ENCODE data around the gene FBXW10. TPM values are rescaled to one million over a fixed set of nuclear protein-coding genes. Genes with fewer than 3 reads are reported as not detected.
"Not testable (repeated sequence)": the region's sequence is repeated elsewhere in the genome, so short reads cannot be mapped to it uniquely, and the experiment has no call there.

The FBXW10 gene
- total RNA-seq, 6 experiments from 2014 or later: 0.05 to 0.07 TPM; not detected in 4

- not testable (repeated sequence) for H3K9me3 Mint-ChIP-seq; H3K36me3 Mint-ChIP-seq (ENCODE audit: low read depth); H3K4me3 Mint-ChIP-seq; H3K4me1 Mint-ChIP-seq (ENCODE audit: low read depth); H3K27me3 Mint-ChIP-seq (ENCODE audit: insufficient read depth); DNase-seq; H3K27ac Mint-ChIP-seq
Observed at GRCh38 chr17:18815924-18816323, 72.1 kb downstream of the FBXW10 start.

GRCh38 chr17:18816489-18817371 is 72.9 kb downstream of the FBXW10 start:
- DNase-seq: peak; percentile 78
- not testable (repeated sequence) for H3K27me3 Mint-ChIP-seq (ENCODE audit: insufficient read depth); H3K27ac Mint-ChIP-seq; H3K36me3 Mint-ChIP-seq (ENCODE audit: low read depth); H3K9me3 Mint-ChIP-seq; H3K4me3 Mint-ChIP-seq; H3K4me1 Mint-ChIP-seq (ENCODE audit: low read depth)
- TF ChIP-seq CTCF (IDR thresholded peaks at IDR 0.05): peak; percentile 81

- H3K4me3 Mint-ChIP-seq; H3K27ac Mint-ChIP-seq; DNase-seq; H3K36me3 Mint-ChIP-seq (ENCODE audit: low read depth); H3K27me3 Mint-ChIP-seq (ENCODE audit: insufficient read depth); H3K9me3 Mint-ChIP-seq: not testable (repeated sequence)
- peaks cover 14% of the 10 kb centered on the region for H3K4me1 Mint-ChIP-seq (ENCODE audit: low read depth)
Observed at GRCh38 chr17:18821430-18821829, 77.6 kb downstream of the FBXW10 start.

GRCh38 chr17:18827613-18828012 is 83.8 kb downstream of the FBXW10 start:
- not testable (repeated sequence) for H3K4me3 Mint-ChIP-seq; H3K27ac Mint-ChIP-seq; H3K27me3 Mint-ChIP-seq (ENCODE audit: insufficient read depth); DNase-seq; H3K9me3 Mint-ChIP-seq; H3K4me1 Mint-ChIP-seq (ENCODE audit: low read depth); H3K36me3 Mint-ChIP-seq (ENCODE audit: low read depth)

Other genes starting within 250 kb of the FBXW10 start
- gene TBC1D28, start 99.7 kb upstream of the FBXW10 start, total RNA-seq (2021; fragmentation: NEBNext Ultra II Directional; extraction: Animal tissue kit (Norgen Biotek cat#: 25700)): not detected
- gene FOXO3B, start 61.7 kb upstream of the FBXW10 start, total RNA-seq (2021; fragmentation: NEBNext Ultra II Directional; extraction: Animal tissue kit (Norgen Biotek cat#: 25700)): 1 to 10 TPM; 2.4 to 3.7 (median 3.3) TPM
- 10 to 100 TPM; 50.0 to 65.2 (median 59.6) TPM for gene TVP23B, start 37.1 kb downstream of the FBXW10 start, total RNA-seq (2021; fragmentation: NEBNext Ultra II Directional; extraction: Animal tissue kit (Norgen Biotek cat#: 25700))
- 10 to 100 TPM; 20.4 to 27.2 (median 23.1) TPM for gene PRPSAP2, start 114.1 kb downstream of the FBXW10 start, total RNA-seq (2021; fragmentation: NEBNext Ultra II Directional; extraction: Animal tissue kit (Norgen Biotek cat#: 25700))
- not detected for gene SLC5A10, start 208.1 kb downstream of the FBXW10 start, total RNA-seq (2021; fragmentation: NEBNext Ultra II Directional; extraction: Animal tissue kit (Norgen Biotek cat#: 25700))